B cell (primary cell): ENCODE data around the gene TMEM45A.

Experiments
- CTCF ChIP-seq: fragments of 200-600 bp; IDR thresholded peaks from one replicate; pipeline ENCODE4 v1.8.0; 2022; ENCODE audit warnings: antibody characterized with exemption, mild to moderate bottlenecking
- EZH2 ChIP-seq: IDR thresholded peaks from 2 replicates; pipeline ENCODE4 v1.6.1; 2012; ENCODE audit warnings: borderline replicate concordance, low read depth, mild to moderate bottlenecking, moderate library complexity, low read length; ENCODE audit not compliant: insufficient read depth, poor library complexity, severe bottlenecking

- TF ChIP-seq CTCF (no peak), EZH2 (no peak)
These were observed 61.9 kb downstream of the TMEM45A start for GRCh38 chr3:100554373-100554676.
